WTC11 (cell line): ENCODE results near the gene CYB5D1.

Source experiments
- ARID4B ChIP-seq: sonication (generic); formaldehyde crosslinking; IDR thresholded peaks from 2 replicates; pipeline ENCODE4 v1.8.0; 2023; ENCODE audit warnings: missing genetic modification reagents, mild to moderate bottlenecking, borderline replicate concordance
- CREB1 ChIP-seq: sonication (generic); formaldehyde crosslinking; IDR thresholded peaks from 2 replicates; pipeline ENCODE4 v1.8.0; 2023; ENCODE audit warnings: mild to moderate bottlenecking, missing genetic modification reagents
- CTCF ChIP-seq: fragments of 200-600 bp; IDR thresholded peaks from 2 replicates; pipeline ENCODE4 v1.8.0; 2022; ENCODE audit warnings: antibody characterized with exemption
- FOXK1 ChIP-seq: sonication (generic); formaldehyde crosslinking; IDR thresholded peaks from 2 replicates; pipeline ENCODE4 v1.8.0; 2022; ENCODE audit warnings: mild to moderate bottlenecking, moderate library complexity, missing genetic modification reagents
- MLX ChIP-seq: sonication (generic); formaldehyde crosslinking; IDR thresholded peaks from 2 replicates; pipeline ENCODE4 v1.8.1; 2023; ENCODE audit warnings: mild to moderate bottlenecking, missing genetic modification reagents, moderate library complexity
- MXD4 ChIP-seq: fragments of 250-450 bp; sonication (Bioruptor Pico); IDR thresholded peaks from 2 replicates; pipeline ENCODE4 v1.8.0; 2021; ENCODE audit warnings: mild to moderate bottlenecking, moderate library complexity, borderline replicate concordance
- SP1 ChIP-seq: sonication (generic); formaldehyde crosslinking; conservative IDR thresholded peaks from 2 replicates; pipeline ENCODE4 v1.8.1; 2022; ENCODE audit warnings: missing genetic modification reagents
- TEAD4 ChIP-seq: sonication (generic); formaldehyde crosslinking; IDR thresholded peaks from 2 replicates; pipeline ENCODE4 v1.8.0; 2022; ENCODE audit warnings: mild to moderate bottlenecking, missing genetic modification reagents
- ZNF232 ChIP-seq: sonication (generic); formaldehyde crosslinking; IDR thresholded peaks from 2 replicates; pipeline ENCODE4 v1.8.0; 2022; ENCODE audit warnings: mild to moderate bottlenecking, missing genetic modification reagents

GRCh38 chr17:7817643-7817964, 40.2 kb upstream of the CYB5D1 start:
- TF ChIP-seq CREB1 (CRISPR knock-in tag) (no peak), ARID4B (CRISPR knock-in tag) (no peak), SP1 (CRISPR knock-in tag) (no peak), CTCF (no peak), MXD4 (no peak), MLX (CRISPR knock-in tag) (no peak), ZNF232 (CRISPR knock-in tag) (no peak), FOXK1 (no peak), TEAD4 (CRISPR knock-in tag) (no peak)
